IMR-90 (cell line): ENCODE results near the gene GSTA1. TPM values are rescaled to one million over a fixed set of nuclear protein-coding genes. Genes with fewer than 3 reads are reported as not detected.
"Not testable (repeated sequence)": the region's sequence is repeated elsewhere in the genome, so short reads cannot be mapped to it uniquely, and the experiment has no call there.

ENCODE experiments used
- ATAC-seq: fragments of 200-7000 bp; cut with Tn5 transposase; 2 replicates; pipeline ENCODE4 v1.9.1; 2020; ENCODE audit warnings: low read depth, mild to moderate bottlenecking, moderate library complexity
- BruUV-seq: library from RNA; stranded (reverse); fragments of 400-500 nt; replicated peaks from 2 replicates; lab custom pipeline; 2021; lab: Mats Ljungman, UMichigan
- CTCF ChIA-PET: fragments of 300-600 bp; formaldehyde crosslinking; extraction: SDS; loops from one replicate; lab custom pipeline; 2021; ENCODE audit warnings: antibody characterized with exemption; lab: Yijun Ruan, JAX
- POLR2A ChIA-PET: fragments of 300-600 bp; sonication (Branson Sonifier 250); formaldehyde crosslinking; loops from one replicate; lab custom pipeline; 2022; ENCODE audit warnings: antibody characterized with exemption; ENCODE audit not compliant: unreplicated experiment; lab: Charles Lee
- DNase-seq: peaks from one replicate; pipeline ENCODE4 v3.0.0; 2013
- H2AFZ ChIP-seq: replicated peaks from 2 replicates; pipeline ENCODE3; 2013; ENCODE audit warnings: low read length, mild to moderate bottlenecking; ENCODE audit not compliant: poor library complexity
- H2AK5ac ChIP-seq: 2 replicates; pipeline ENCODE4 v1.6.1; 2013; ENCODE audit warnings: low read depth, low read length, inconsistent platforms
- H2AK9ac ChIP-seq: replicated peaks from 2 replicates; pipeline ENCODE3; 2013; ENCODE audit warnings: mild to moderate bottlenecking, low read depth, low read length, moderate library complexity; ENCODE audit not compliant: poor library complexity
- H2BK120ac ChIP-seq: 2 replicates; pipeline ENCODE4 v1.6.1; 2013; ENCODE audit warnings: low read depth, low read length, inconsistent platforms
- H2BK15ac ChIP-seq: 3 replicates; pipeline ENCODE4 v1.6.1; 2013; ENCODE audit warnings: low read depth, low read length, inconsistent platforms
- H2BK20ac ChIP-seq: 2 replicates; pipeline ENCODE4 v1.6.1; 2013; ENCODE audit warnings: low read depth, mild to moderate bottlenecking, inconsistent platforms, low read length, moderate library complexity
- H2BK5ac ChIP-seq: 2 replicates; pipeline ENCODE4 v1.6.1; 2013; ENCODE audit warnings: mild to moderate bottlenecking, low read depth, low read length, inconsistent platforms; ENCODE audit not compliant: poor library complexity, severe bottlenecking
- H3K14ac ChIP-seq: replicated peaks from 2 replicates; pipeline ENCODE4 v1.6.1; 2013; ENCODE audit warnings: low read depth, low read length, inconsistent platforms
- H3K18ac ChIP-seq: 2 replicates; pipeline ENCODE4 v1.6.1; 2013; ENCODE audit warnings: low read depth, low read length, control low read depth
- H3K23ac ChIP-seq: 2 replicates; pipeline ENCODE4 v1.6.1; 2013; ENCODE audit warnings: low read depth, low read length, inconsistent platforms
- H3K27ac ChIP-seq: 2 replicates; pipeline ENCODE4 v1.5.1; 2013; ENCODE audit warnings: mild to moderate bottlenecking, control low read depth, low read length; ENCODE audit not compliant: insufficient read depth
- H3K27me3 ChIP-seq: 2 replicates; pipeline ENCODE4 v1.6.1; 2013; ENCODE audit warnings: low read length; ENCODE audit not compliant: control insufficient read depth, insufficient read depth
- H3K36me3 ChIP-seq: 2 replicates; pipeline ENCODE4 v1.6.1; 2013; ENCODE audit warnings: low read length, mixed read lengths; ENCODE audit not compliant: control insufficient read depth, insufficient read depth
- H3K4ac ChIP-seq: 2 replicates; pipeline ENCODE4 v1.6.1; 2013; ENCODE audit warnings: low read depth, low read length, inconsistent platforms
- H3K4me1 ChIP-seq: 2 replicates; pipeline ENCODE4 v1.6.1; 2013; ENCODE audit warnings: low read length, mixed read lengths; ENCODE audit not compliant: control insufficient read depth, insufficient read depth
- H3K4me2 ChIP-seq: 2 replicates; pipeline ENCODE4 v1.6.1; 2013; ENCODE audit warnings: low read depth, mild to moderate bottlenecking, control low read depth, low read length, moderate library complexity
- H3K4me3 ChIP-seq: 2 replicates; pipeline ENCODE4 v1.5.1; 2013; ENCODE audit warnings: low read depth, mild to moderate bottlenecking, control low read depth, low read length, moderate library complexity; ENCODE audit not compliant: insufficient read depth
- H3K56ac ChIP-seq: 2 replicates; pipeline ENCODE4 v1.6.1; 2013; ENCODE audit warnings: low read length, inconsistent platforms; ENCODE audit not compliant: insufficient read depth; ENCODE audit errors: extremely low read depth
- H3K79me1 ChIP-seq, 2 experiments: 2 replicates each; pipeline ENCODE4 v1.6.1; 2013; ENCODE audit warnings: low read length in 2 of 2, inconsistent platforms in 1 of 2, low read depth in 1 of 2
- H3K9ac ChIP-seq: 2 replicates; pipeline ENCODE4 v1.6.1; 2013; ENCODE audit warnings: low read depth, low read length, control low read depth
- H3K9me1 ChIP-seq: 2 replicates; pipeline ENCODE4 v1.6.1; 2013; ENCODE audit warnings: low read length, inconsistent platforms; ENCODE audit not compliant: insufficient read depth
- H3K9me3 ChIP-seq: 2 replicates; pipeline ENCODE4 v1.6.1; 2013; ENCODE audit warnings: low read length; ENCODE audit not compliant: control insufficient read depth, insufficient read depth
- H4K20me1 ChIP-seq: 2 replicates; pipeline ENCODE4 v1.6.1; 2013; ENCODE audit warnings: low read length, inconsistent platforms; ENCODE audit not compliant: insufficient read depth
- H4K5ac ChIP-seq: 2 replicates; pipeline ENCODE4 v1.6.1; 2013; ENCODE audit warnings: mild to moderate bottlenecking, low read depth, low read length, control low read depth
- H4K8ac ChIP-seq, 2 experiments: 2 replicates each; pipeline ENCODE4 v1.6.1; 2013; ENCODE audit warnings: low read depth in 2 of 2, low read length in 2 of 2, control low read depth in 1 of 2, inconsistent platforms in 1 of 2
- H4K91ac ChIP-seq: 2 replicates; pipeline ENCODE4 v1.6.1; 2013; ENCODE audit warnings: low read depth, low read length, inconsistent platforms; ENCODE audit not compliant: insufficient read depth
- CTCF ChIP-seq: conservative IDR thresholded peaks from 2 replicates; pipeline ENCODE4 v1.5.1; 2012; ENCODE audit warnings: mild to moderate bottlenecking, low read depth, low read length, improper control_type of control experiment
- MAFK ChIP-seq: IDR thresholded peaks from 2 replicates; pipeline ENCODE4 v1.6.1; 2012; ENCODE audit warnings: low read depth, low read length, improper control_type of control experiment
- POLR2A ChIP-seq: IDR thresholded peaks from 2 replicates; pipeline ENCODE4 v1.6.1; 2012; ENCODE audit warnings: mild to moderate bottlenecking, low read depth, low read length
- SMC3 ChIP-seq: fragments of 150-350 bp; IDR thresholded peaks from 2 replicates; pipeline ENCODE4 v1.6.1; 2016; ENCODE audit warnings: low read depth, mild to moderate bottlenecking, antibody characterized with exemption, low read length, moderate library complexity
- USF2 ChIP-seq: fragments of 150-350 bp; IDR thresholded peaks from 2 replicates; pipeline ENCODE4 v1.6.1; 2017; ENCODE audit warnings: mild to moderate bottlenecking, antibody characterized with exemption, low read length, low read depth
- WGBS, 2 experiments: methylation state at CpG; one replicate each; pipeline versions ENCODE4 v1.1.5 to v1.1.7; 2013; ENCODE audit warnings: missing lambda C conversion rate in 2 of 2; ENCODE audit not compliant: insufficient read length in 1 of 2; ENCODE audit errors: extremely low coverage in 2 of 2; 5-methylcytosine and 5-hydroxymethylcytosine counted together
- dilution Hi-C: fragments of 300-500 bp; cut with HindIII; formaldehyde crosslinking; loops from one replicate; pipeline ENCODE4 v1.14.3; 2018; ENCODE audit warnings: low sequenced_read_pairs; ENCODE audit not compliant: unreplicated experiment
- in situ Hi-C: fragments of 300-500 bp; cut with MboI; formaldehyde crosslinking; loops from 3 replicates; pipeline ENCODE4 v1.14.3; 2019; ENCODE audit warnings: low sequenced_read_pairs, inconsistent platforms, mixed read lengths
- intact Hi-C: fragments of 100-400 bp; cut with micrococcal nuclease; formaldehyde crosslinking; loops from 2 replicates; pipeline ENCODE4 v1.10.0; 2022
- polyA plus RNA-seq, 3 experiments: library from polyadenylated mRNA; depleted of rRNA; stranded (reverse); fragments of >200 nt; gene quantifications; 2 replicates each; pipeline ENCODE4 v1.2.3, GENCODE V29; 2012; ENCODE audit warnings: low replicate concordance in 1 of 3
- total RNA-seq: library from RNA; depleted of rRNA; stranded (reverse); fragments of >200 nt; gene quantifications from 2 replicates; pipeline ENCODE4 v1.2.3, GENCODE V29; 2012

GSTA1 gene
- total and polyA plus RNA-seq, 2 of the 4 experiments (the other 2 are of a cell fraction) = 0.18 to 0.31 TPM

DNA sequence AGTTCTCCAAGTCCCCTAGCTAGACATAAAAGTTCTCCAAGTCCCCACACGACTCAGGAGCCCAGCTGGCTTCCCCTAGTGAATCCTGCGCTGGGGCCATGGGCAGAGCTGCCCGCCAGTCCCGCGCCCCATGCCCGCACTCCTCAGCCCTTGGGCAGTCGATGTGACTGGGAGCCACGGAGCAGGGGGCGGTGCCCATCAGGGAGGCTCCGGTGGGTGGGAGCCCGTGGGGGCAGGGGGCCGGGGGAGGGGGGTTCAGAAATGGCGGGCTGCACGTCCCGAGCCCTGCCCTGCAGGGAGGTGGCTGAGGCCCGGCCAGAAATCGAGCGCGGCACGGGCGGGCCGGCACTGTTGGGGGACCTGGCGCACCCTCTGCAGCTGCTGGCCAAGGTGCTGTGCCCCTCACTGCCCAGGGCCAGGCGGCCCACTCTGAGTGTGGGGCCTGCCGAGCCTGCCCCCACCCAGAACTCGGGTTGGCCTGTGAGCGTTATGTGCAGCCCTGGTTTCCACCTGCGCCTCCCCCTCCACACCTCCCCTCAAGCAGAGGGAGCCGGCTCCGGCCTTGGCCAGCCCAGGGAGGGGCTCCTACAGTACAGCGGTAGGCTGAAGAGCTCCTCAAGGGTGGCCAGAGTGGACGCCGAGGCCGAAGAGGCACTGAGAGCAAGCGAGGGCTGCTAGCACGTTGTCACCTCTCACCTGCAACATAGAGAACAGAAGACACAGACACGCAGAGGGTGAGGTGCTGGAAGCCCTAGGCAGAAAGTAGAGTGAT, 25.6 kb upstream of the GSTA1 start:
- H3K79me1 ChIP-seq = no peaks in the 10 kb centered on the region
- H3K9me1 ChIP-seq = no peaks in the 10 kb centered on the region
- H2AFZ ChIP-seq = no peak overlapping the region
- H3K4ac ChIP-seq = no peak overlapping the region
- no peak overlapping the region for H3K27ac ChIP-seq
- intact Hi-C loops = no loop called here
- TF ChIP-seq USF2 (no peak), SMC3 (no peak), CTCF (no peak), POLR2A (no peak), MAFK (no peak)
- no peak overlapping the region for H3K56ac ChIP-seq
- H3K18ac ChIP-seq = no peak overlapping the region
- H3K27me3 ChIP-seq = peaks cover 10% of the 10 kb centered on the region
- in situ Hi-C loops = loop anchor here (5.0 kb wide), 1 partner anchor 42 kb away; no protein-coding TSS in a partner anchor
- ATAC-seq = no peak
- no peak overlapping the region for H3K4me3 ChIP-seq
- BruUV-seq = no TSS peak
- peaks cover 5% of the 10 kb centered on the region; the same call in 1 of the 2 replicates for H3K9me3 ChIP-seq
- H4K20me1 ChIP-seq = no peaks in the 10 kb centered on the region
- no peak overlapping the region for H2BK15ac ChIP-seq
- no peak overlapping the region for H2BK5ac ChIP-seq
- dilution Hi-C loops = no loop called here
- DNase-seq = no peak
- H2AK5ac ChIP-seq = no peak overlapping the region
- no peak overlapping the region for H4K5ac ChIP-seq
- no peak overlapping the region for H2AK9ac ChIP-seq
- H3K4me2 ChIP-seq = no peak overlapping the region
- H2BK20ac ChIP-seq = no peak overlapping the region
- no peak overlapping the region for H3K23ac ChIP-seq
- H2BK120ac ChIP-seq = no peak overlapping the region
- no peaks in the 10 kb centered on the region for H3K36me3 ChIP-seq
- ChIA-PET POLR2A (no interaction called here), CTCF (no interaction called here)
- H3K14ac ChIP-seq = no peak overlapping the region
- no peak overlapping the region for H3K9ac ChIP-seq
- no peaks in the 10 kb centered on the region for H3K4me1 ChIP-seq
- H4K91ac ChIP-seq = no peak overlapping the region
- 89% methylated on average over 9 of the region's 37 CpGs; no CpG with 5 or more reads in 1 of the 2 experiments for WGBS, 2 experiments
- no peak overlapping the region for H4K8ac ChIP-seq

GRCh38 chr6:52828621-52829020, 25.0 kb upstream of the GSTA1 start:
- H2AK5ac ChIP-seq, H2AK9ac ChIP-seq, dilution Hi-C loops, H2BK15ac ChIP-seq, H3K4me3 ChIP-seq, H3K9me1 ChIP-seq, H3K4ac ChIP-seq, H3K14ac ChIP-seq, CTCF ChIA-PET, H4K91ac ChIP-seq, POLR2A ChIA-PET, H2BK20ac ChIP-seq, H3K23ac ChIP-seq, H2BK5ac ChIP-seq, H3K9me3 ChIP-seq, H3K27ac ChIP-seq, H3K9ac ChIP-seq, H3K18ac ChIP-seq, H3K36me3 ChIP-seq, H2AFZ ChIP-seq, H3K56ac ChIP-seq, H4K20me1 ChIP-seq, DNase-seq, H3K4me1 ChIP-seq, H2BK120ac ChIP-seq, H3K4me2 ChIP-seq, H4K5ac ChIP-seq, BruUV-seq, ATAC-seq, H3K79me1 ChIP-seq, H4K8ac ChIP-seq, intact Hi-C loops: not testable (repeated sequence)
- in situ Hi-C loops = loop anchor here (5.0 kb wide), 1 partner anchor 41 kb away; no protein-coding TSS in a partner anchor
- H3K27me3 ChIP-seq = peaks cover 10% of the 10 kb centered on the region
- WGBS, 2 experiments = no CpG with 5 or more reads among the region's 4 CpGs
